HepG2 (cell line): ENCODE data around the gene FAM131C. TPM values are rescaled to one million over a fixed set of nuclear protein-coding genes. Genes with fewer than 3 reads are reported as not detected.

Experiments
- HOXA3 ChIP-seq: sonication (generic); formaldehyde crosslinking; IDR thresholded peaks from 2 replicates; pipeline ENCODE4 v1.5.0; 2020; ENCODE audit warnings: missing genetic modification reagents
- KLF11 ChIP-seq: IDR thresholded peaks from 2 replicates; pipeline ENCODE4 v1.6.1; 2016; ENCODE audit warnings: missing compliant biosample characterization
- KLF16 ChIP-seq, 2 experiments: sonication (generic) in 1 of 2; formaldehyde crosslinking in 1 of 2; IDR thresholded peaks; 2 replicates each; pipeline versions ENCODE4 v1.6.1 to v1.8.0; 2016 to 2023; ENCODE audit warnings: missing genetic modification reagents in 2 of 2, missing compliant biosample characterization in 1 of 2
- MED1 ChIP-seq: sonication (generic); formaldehyde crosslinking; IDR thresholded peaks from 2 replicates; pipeline ENCODE4 v1.4.0; 2020; ENCODE audit warnings: missing genetic modification reagents
- MTF1 ChIP-seq: sonication (generic); formaldehyde crosslinking; IDR thresholded peaks from 2 replicates; pipeline ENCODE4 v1.5.0; 2020; ENCODE audit warnings: missing genetic modification reagents
- NFYB ChIP-seq: sonication (generic); formaldehyde crosslinking; IDR thresholded peaks from 2 replicates; pipeline ENCODE4 v1.4.0; 2020; ENCODE audit warnings: missing genetic modification reagents
- NFYC ChIP-seq: IDR thresholded peaks from 2 replicates; pipeline ENCODE4 v1.6.1; 2016; ENCODE audit warnings: missing genetic modification reagents, missing compliant biosample characterization
- SMYD3 ChIP-seq: sonication (generic); formaldehyde crosslinking; IDR thresholded peaks from 2 replicates; pipeline ENCODE4 v1.8.1; 2023; ENCODE audit warnings: mild to moderate bottlenecking, missing genetic modification reagents
- ZNF251 ChIP-seq: sonication (generic); formaldehyde crosslinking; IDR thresholded peaks from 2 replicates; pipeline ENCODE4 v1.9.0; 2021; ENCODE audit warnings: mild to moderate bottlenecking, missing genetic modification reagents
- ZNF441 ChIP-seq: sonication (generic); formaldehyde crosslinking; IDR thresholded peaks from 2 replicates; pipeline ENCODE4 v1.7.0; 2021; ENCODE audit warnings: missing genetic modification reagents, borderline replicate concordance
- ZNF720 ChIP-seq: sonication (generic); formaldehyde crosslinking; IDR thresholded peaks from 2 replicates; pipeline ENCODE4 v1.4.0; 2020; ENCODE audit warnings: missing genetic modification reagents
- ZNF788 ChIP-seq: sonication (generic); formaldehyde crosslinking; IDR thresholded peaks from 2 replicates; pipeline ENCODE4 v1.5.0; 2020; ENCODE audit warnings: mild to moderate bottlenecking, missing genetic modification reagents, borderline replicate concordance
- ZNF792 ChIP-seq: IDR thresholded peaks from 2 replicates; pipeline ENCODE4 v1.6.1; 2016
- polyA plus RNA-seq, 8 experiments: library from polyadenylated mRNA; depleted of rRNA in 3 of 8; stranded (reverse) in 7 of 8; unstranded in 1 of 8; fragments of >200 nt; fragmentation: Illumina TruSeq in 4 of 8; extraction: Trizol in 4 of 8; gene quantifications; 2 replicates each; pipeline versions ENCODE4 v1.2.1 to v1.2.3, GENCODE V29; 2011 to 2016; ENCODE audit warnings: low read depth in 4 of 8, missing spikeins in 1 of 8, mixed read lengths in 1 of 8; ENCODE audit not compliant: insufficient read depth in 1 of 8
- total RNA-seq, 5 experiments: library from RNA; depleted of rRNA; stranded (reverse); fragments of >200 nt; fragmentation: Illumina TruSeq; extraction: Trizol; gene quantifications; 2 replicates each; pipeline ENCODE4 v1.2.3, GENCODE V29; 2016; ENCODE audit warnings: low read depth in 1 of 5
- TF ChIP-seq, protein P1 (sequence below): IDR thresholded peaks from 2 replicates; pipeline ENCODE4 v1.6.1; 2016; ENCODE audit warnings: low read depth, missing genetic modification reagents, missing compliant biosample characterization
- TF ChIP-seq, protein P2 (sequence below): sonication (generic); formaldehyde crosslinking; conservative IDR thresholded peaks from 2 replicates; pipeline ENCODE4 v1.4.0; 2020; ENCODE audit warnings: missing genetic modification reagents
- TF ChIP-seq, protein P3 (sequence below): sonication (generic); formaldehyde crosslinking; IDR thresholded peaks from 2 replicates; pipeline ENCODE4 v1.4.0; 2020; ENCODE audit warnings: low read depth, mild to moderate bottlenecking, missing genetic modification reagents
- TF ChIP-seq, protein P4 (sequence below): sonication (generic); formaldehyde crosslinking; IDR thresholded peaks from 2 replicates; pipeline ENCODE4 v1.4.0; 2020; ENCODE audit warnings: missing genetic modification reagents
- TF ChIP-seq, protein P5 (sequence below): sonication (generic); formaldehyde crosslinking; IDR thresholded peaks from 2 replicates; pipeline ENCODE4 v1.4.0; 2020; ENCODE audit warnings: missing genetic modification reagents, borderline replicate concordance

FAM131C gene
- total and polyA plus RNA-seq, 2 of the 13 experiments (the other 11 are each of a cell fraction or from before 2014, with no cell fraction given): 0.07 TPM; not detected in 1

DNA sequence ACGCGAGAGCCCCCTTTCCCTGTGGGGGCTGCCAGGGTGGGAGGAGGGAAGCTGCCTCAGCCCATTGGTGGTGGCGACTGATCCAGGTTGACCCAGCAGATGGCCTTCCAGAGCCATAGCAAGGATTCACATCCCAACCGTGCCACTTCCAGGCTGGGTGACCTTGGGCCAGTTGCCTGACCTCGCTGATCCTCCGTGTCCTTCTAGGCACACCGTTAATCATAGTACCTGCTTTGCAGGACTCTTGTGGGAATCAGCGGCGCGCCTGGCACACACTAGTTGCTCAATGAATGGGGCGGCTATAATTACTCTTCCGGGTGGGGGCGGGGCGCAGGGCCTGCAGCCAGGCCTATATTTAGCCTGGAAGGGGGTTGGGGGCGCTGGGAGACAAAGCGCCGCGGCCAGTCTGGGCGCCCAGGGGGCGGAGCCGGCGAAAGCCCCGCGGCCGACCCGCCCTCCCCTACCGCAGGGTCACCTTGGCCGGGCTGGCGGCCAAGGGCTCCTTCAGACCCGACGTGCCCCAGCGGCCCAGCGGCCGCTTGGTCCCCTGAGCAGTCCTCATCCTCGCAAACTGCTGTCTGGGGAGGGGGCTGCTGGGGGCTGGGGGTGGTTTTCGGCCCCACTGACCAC is 60.7 kb downstream of the FAM131C start (continued):
- TF ChIP-seq, protein P1, sequence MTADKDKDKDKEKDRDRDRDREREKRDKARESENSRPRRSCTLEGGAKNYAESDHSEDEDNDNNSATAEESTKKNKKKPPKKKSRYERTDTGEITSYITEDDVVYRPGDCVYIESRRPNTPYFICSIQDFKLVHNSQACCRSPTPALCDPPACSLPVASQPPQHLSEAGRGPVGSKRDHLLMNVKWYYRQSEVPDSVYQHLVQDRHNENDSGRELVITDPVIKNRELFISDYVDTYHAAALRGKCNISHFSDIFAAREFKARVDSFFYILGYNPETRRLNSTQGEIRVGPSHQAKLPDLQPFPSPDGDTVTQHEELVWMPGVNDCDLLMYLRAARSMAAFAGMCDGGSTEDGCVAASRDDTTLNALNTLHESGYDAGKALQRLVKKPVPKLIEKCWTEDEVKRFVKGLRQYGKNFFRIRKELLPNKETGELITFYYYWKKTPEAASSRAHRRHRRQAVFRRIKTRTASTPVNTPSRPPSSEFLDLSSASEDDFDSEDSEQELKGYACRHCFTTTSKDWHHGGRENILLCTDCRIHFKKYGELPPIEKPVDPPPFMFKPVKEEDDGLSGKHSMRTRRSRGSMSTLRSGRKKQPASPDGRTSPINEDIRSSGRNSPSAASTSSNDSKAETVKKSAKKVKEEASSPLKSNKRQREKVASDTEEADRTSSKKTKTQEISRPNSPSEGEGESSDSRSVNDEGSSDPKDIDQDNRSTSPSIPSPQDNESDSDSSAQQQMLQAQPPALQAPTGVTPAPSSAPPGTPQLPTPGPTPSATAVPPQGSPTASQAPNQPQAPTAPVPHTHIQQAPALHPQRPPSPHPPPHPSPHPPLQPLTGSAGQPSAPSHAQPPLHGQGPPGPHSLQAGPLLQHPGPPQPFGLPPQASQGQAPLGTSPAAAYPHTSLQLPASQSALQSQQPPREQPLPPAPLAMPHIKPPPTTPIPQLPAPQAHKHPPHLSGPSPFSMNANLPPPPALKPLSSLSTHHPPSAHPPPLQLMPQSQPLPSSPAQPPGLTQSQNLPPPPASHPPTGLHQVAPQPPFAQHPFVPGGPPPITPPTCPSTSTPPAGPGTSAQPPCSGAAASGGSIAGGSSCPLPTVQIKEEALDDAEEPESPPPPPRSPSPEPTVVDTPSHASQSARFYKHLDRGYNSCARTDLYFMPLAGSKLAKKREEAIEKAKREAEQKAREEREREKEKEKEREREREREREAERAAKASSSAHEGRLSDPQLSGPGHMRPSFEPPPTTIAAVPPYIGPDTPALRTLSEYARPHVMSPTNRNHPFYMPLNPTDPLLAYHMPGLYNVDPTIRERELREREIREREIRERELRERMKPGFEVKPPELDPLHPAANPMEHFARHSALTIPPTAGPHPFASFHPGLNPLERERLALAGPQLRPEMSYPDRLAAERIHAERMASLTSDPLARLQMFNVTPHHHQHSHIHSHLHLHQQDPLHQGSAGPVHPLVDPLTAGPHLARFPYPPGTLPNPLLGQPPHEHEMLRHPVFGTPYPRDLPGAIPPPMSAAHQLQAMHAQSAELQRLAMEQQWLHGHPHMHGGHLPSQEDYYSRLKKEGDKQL (CRISPR knock-in tag): no peak
- no peak for TF ChIP-seq NFYC (CRISPR knock-in tag)
- no peak for TF ChIP-seq MTF1 (CRISPR knock-in tag)
- no peak for TF ChIP-seq SMYD3
- TF ChIP-seq KLF16 (CRISPR knock-in tag; IDR thresholded peaks at IDR 0.05): no peak
- no peak for TF ChIP-seq ZNF720
- TF ChIP-seq, protein P2, sequence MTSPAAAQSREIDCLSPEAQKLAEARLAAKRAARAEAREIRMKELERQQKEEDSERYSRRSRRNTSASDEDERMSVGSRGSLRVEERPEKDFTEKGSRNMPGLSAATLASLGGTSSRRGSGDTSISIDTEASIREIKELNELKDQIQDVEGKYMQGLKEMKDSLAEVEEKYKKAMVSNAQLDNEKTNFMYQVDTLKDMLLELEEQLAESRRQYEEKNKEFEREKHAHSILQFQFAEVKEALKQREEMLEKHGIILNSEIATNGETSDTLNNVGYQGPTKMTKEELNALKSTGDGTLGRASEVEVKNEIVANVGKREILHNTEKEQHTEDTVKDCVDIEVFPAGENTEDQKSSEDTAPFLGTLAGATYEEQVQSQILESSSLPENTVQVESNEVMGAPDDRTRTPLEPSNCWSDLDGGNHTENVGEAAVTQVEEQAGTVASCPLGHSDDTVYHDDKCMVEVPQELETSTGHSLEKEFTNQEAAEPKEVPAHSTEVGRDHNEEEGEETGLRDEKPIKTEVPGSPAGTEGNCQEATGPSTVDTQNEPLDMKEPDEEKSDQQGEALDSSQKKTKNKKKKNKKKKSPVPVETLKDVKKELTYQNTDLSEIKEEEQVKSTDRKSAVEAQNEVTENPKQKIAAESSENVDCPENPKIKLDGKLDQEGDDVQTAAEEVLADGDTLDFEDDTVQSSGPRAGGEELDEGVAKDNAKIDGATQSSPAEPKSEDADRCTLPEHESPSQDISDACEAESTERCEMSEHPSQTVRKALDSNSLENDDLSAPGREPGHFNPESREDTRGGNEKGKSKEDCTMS (CRISPR knock-in tag): no peak
- no peak for TF ChIP-seq ZNF251 (CRISPR knock-in tag)
- TF ChIP-seq, protein P3, sequence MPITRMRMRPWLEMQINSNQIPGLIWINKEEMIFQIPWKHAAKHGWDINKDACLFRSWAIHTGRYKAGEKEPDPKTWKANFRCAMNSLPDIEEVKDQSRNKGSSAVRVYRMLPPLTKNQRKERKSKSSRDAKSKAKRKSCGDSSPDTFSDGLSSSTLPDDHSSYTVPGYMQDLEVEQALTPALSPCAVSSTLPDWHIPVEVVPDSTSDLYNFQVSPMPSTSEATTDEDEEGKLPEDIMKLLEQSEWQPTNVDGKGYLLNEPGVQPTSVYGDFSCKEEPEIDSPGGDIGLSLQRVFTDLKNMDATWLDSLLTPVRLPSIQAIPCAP (CRISPR knock-in tag): no peak
- peak; percentile 62; the same call in 1 of the 2 replicates for TF ChIP-seq HOXA3 (CRISPR knock-in tag)
- TF ChIP-seq ZNF441 (CRISPR knock-in tag): no peak
- TF ChIP-seq, protein P4, sequence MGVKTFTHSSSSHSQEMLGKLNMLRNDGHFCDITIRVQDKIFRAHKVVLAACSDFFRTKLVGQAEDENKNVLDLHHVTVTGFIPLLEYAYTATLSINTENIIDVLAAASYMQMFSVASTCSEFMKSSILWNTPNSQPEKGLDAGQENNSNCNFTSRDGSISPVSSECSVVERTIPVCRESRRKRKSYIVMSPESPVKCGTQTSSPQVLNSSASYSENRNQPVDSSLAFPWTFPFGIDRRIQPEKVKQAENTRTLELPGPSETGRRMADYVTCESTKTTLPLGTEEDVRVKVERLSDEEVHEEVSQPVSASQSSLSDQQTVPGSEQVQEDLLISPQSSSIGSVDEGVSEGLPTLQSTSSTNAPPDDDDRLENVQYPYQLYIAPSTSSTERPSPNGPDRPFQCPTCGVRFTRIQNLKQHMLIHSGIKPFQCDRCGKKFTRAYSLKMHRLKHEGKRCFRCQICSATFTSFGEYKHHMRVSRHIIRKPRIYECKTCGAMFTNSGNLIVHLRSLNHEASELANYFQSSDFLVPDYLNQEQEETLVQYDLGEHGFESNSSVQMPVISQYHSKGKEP (CRISPR knock-in tag): no peak
- TF ChIP-seq ZNF792 (CRISPR knock-in tag): no peak
- TF ChIP-seq ZNF788 (CRISPR knock-in tag): peak; percentile 66; the same call in 1 of the 2 replicates
- TF ChIP-seq MED1 (CRISPR knock-in tag): no peak
- no peak for TF ChIP-seq NFYB (CRISPR knock-in tag)
- no peak for TF ChIP-seq KLF11 (CRISPR knock-in tag)
- TF ChIP-seq, protein P5, sequence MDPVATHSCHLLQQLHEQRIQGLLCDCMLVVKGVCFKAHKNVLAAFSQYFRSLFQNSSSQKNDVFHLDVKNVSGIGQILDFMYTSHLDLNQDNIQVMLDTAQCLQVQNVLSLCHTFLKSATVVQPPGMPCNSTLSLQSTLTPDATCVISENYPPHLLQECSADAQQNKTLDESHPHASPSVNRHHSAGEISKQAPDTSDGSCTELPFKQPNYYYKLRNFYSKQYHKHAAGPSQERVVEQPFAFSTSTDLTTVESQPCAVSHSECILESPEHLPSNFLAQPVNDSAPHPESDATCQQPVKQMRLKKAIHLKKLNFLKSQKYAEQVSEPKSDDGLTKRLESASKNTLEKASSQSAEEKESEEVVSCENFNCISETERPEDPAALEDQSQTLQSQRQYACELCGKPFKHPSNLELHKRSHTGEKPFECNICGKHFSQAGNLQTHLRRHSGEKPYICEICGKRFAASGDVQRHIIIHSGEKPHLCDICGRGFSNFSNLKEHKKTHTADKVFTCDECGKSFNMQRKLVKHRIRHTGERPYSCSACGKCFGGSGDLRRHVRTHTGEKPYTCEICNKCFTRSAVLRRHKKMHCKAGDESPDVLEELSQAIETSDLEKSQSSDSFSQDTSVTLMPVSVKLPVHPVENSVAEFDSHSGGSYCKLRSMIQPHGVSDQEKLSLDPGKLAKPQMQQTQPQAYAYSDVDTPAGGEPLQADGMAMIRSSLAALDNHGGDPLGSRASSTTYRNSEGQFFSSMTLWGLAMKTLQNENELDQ (CRISPR knock-in tag): no peak
